ENCODE results near the gene ZNF74.
A peak's percentile ranks its signal among the peaks of the same experiment; 100 is the strongest.
"Not testable (repeated sequence)": the region's sequence is repeated elsewhere in the genome, so short reads cannot be mapped to it uniquely, and the experiment has no call there.

The ZNF74 gene

GRCh38 chr22:20446383-20446970 is 52.5 kb downstream of the ZNF74 start:
- DNase-seq (ENCODE audit: low spot score), result no peak

GRCh38 chr22:20448630-20449029 is 54.7 kb downstream of the ZNF74 start:
- no peak for DNase-seq (ENCODE audit: low spot score)

- no peak for DNase-seq (ENCODE audit: low spot score)
These were observed 56.0 kb downstream of the ZNF74 start for GRCh38 chr22:20449819-20450550.

- no peak for DNase-seq (ENCODE audit: low spot score)
These were observed 56.6 kb downstream of the ZNF74 start for GRCh38 chr22:20450551-20450906.

- DNase-seq (ENCODE audit: low spot score), result not testable (repeated sequence)
These were observed 57.3 kb downstream of the ZNF74 start for GRCh38 chr22:20451129-20451778.

- no peak for DNase-seq (ENCODE audit: low spot score)
These were observed 58.0 kb downstream of the ZNF74 start for GRCh38 chr22:20451920-20452319.

- no peak for DNase-seq (ENCODE audit: low spot score)
These were observed 59.3 kb downstream of the ZNF74 start for GRCh38 chr22:20453222-20453621.

GRCh38 chr22:20455709-20456063 is 61.7 kb downstream of the ZNF74 start:
- DNase-seq (ENCODE audit: low spot score), result no peak

- DNase-seq (ENCODE audit: low spot score), result peak; percentile 94
These were observed 62.2 kb downstream of the ZNF74 start for GRCh38 chr22:20456064-20456721.

GRCh38 chr22:20456722-20457076 is 62.7 kb downstream of the ZNF74 start:
- DNase-seq (ENCODE audit: low spot score), result no peak

- DNase-seq (ENCODE audit: low spot score), result no peak
These were observed 63.7 kb downstream of the ZNF74 start for GRCh38 chr22:20457506-20458240.

Measured in AG20443 (cell line).